Measurements from ENCODE around the gene IFNGR1.
A peak's percentile ranks its signal among the peaks of the same experiment; 100 is the strongest.

IFNGR1 gene

GRCh38 chr6:137172734-137173431 lies 46.3 kb downstream of the IFNGR1 start:
- no peak for DNase-seq

GRCh38 chr6:137171824-137172733 lies 47.1 kb downstream of the IFNGR1 start:
- DNase-seq, result no peak

- no peak for DNase-seq
Measured at GRCh38 chr6:137171053-137171374, 48.2 kb downstream of the IFNGR1 start.

- no peak for DNase-seq
Measured at GRCh38 chr6:137170266-137171052, 48.7 kb downstream of the IFNGR1 start.

GRCh38 chr6:137167702-137168377 lies 51.3 kb downstream of the IFNGR1 start:
- no peak for DNase-seq

- no peak for DNase-seq
Measured at GRCh38 chr6:137166247-137167098, 52.7 kb downstream of the IFNGR1 start.

- peak; percentile 17 for DNase-seq
Measured at GRCh38 chr6:137165375-137166246, 53.6 kb downstream of the IFNGR1 start.

- no peak for DNase-seq
Measured at GRCh38 chr6:137163732-137164318, 55.4 kb downstream of the IFNGR1 start.

GRCh38 chr6:137162692-137163306 lies 56.4 kb downstream of the IFNGR1 start:
- DNase-seq, result no peak

GRCh38 chr6:137161949-137162348 lies 57.2 kb downstream of the IFNGR1 start:
- no peak for DNase-seq

- no peak for DNase-seq
Measured at GRCh38 chr6:137160763-137161162, 58.4 kb downstream of the IFNGR1 start.

- DNase-seq, result no peak
Measured at GRCh38 chr6:137159912-137160311, 59.3 kb downstream of the IFNGR1 start.

GRCh38 chr6:137157601-137158000 lies 61.6 kb downstream of the IFNGR1 start:
- DNase-seq, result no peak

GRCh38 chr6:137156650-137157049 lies 62.5 kb downstream of the IFNGR1 start:
- DNase-seq, result no peak

GRCh38 chr6:137155830-137156229 lies 63.4 kb downstream of the IFNGR1 start:
- DNase-seq, result no peak

GRCh38 chr6:137150072-137150471 lies 69.1 kb downstream of the IFNGR1 start:
- no peak for DNase-seq

GRCh38 chr6:137149035-137149393 lies 70.2 kb downstream of the IFNGR1 start:
- DNase-seq, result no peak

- no peak for DNase-seq
Measured at GRCh38 chr6:137148306-137149034, 70.7 kb downstream of the IFNGR1 start.

All from NCI-H1092 (cell line).